ENCODE data around the gene ANKRD24.

GRCh38 chr19:4216846-4217245 lies 34.4 kb downstream of the ANKRD24 start:
- TF ChIP-seq REST (IDR thresholded peaks at IDR 0.05; ENCODE audit: low read depth, low read length) (no peak), EZH2phosphoT487 (IDR thresholded peaks at IDR 0.05; ENCODE audit: borderline replicate concordance, low read depth) (no peak), RCOR1 (IDR thresholded peaks at IDR 0.05; ENCODE audit: low read length) (no peak), EP300 (IDR thresholded peaks at IDR 0.05; ENCODE audit: borderline replicate concordance in 1 of 2, low read depth in 1 of 2, low read length in 1 of 2) (no peak)

All from SK-N-SH (cell line).